ENCODE data around the gene GDPD5.

Gene GDPD5

GRCh38 chr11:75510004-75510722 lies 15.6 kb downstream of the GDPD5 start:
- DNase-seq: no peak

DNA sequence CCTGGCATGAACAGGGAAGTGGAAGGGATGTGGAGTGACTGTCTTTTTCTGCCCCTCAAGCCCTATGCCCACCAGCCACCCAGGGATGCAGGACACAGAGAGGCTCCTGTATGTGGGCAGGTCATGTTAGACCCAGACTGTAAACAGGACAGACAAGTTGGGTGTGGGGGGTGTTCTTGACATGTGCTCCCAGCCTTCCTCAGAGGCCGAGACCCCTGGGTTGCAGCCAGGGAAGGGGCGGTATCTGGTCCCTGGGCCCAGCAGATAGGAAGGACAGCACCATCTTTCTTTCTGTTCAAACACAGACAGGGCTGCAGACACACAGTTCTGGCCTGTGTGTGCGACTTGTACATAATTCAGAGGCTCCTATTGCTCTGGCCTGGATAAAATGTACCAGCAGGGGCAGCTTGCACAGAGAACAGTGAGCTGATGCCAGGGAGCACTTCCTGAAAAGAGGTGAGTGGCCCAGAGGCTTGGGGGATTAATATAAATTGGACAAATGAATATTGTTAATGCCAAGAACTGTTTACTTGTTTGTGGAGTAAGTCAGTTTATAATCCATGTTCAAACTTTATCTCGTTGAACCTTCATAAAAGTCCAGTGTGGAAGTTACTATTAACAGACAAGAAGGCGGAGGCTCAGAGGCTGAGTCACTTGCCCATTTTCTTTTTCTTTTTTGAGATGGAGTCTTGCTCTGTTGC lies 16.6 kb downstream of the GDPD5 start:
- no peak for DNase-seq

GRCh38 chr11:75508051-75508561 lies 17.6 kb downstream of the GDPD5 start:
- DNase-seq: no peak

DNA sequence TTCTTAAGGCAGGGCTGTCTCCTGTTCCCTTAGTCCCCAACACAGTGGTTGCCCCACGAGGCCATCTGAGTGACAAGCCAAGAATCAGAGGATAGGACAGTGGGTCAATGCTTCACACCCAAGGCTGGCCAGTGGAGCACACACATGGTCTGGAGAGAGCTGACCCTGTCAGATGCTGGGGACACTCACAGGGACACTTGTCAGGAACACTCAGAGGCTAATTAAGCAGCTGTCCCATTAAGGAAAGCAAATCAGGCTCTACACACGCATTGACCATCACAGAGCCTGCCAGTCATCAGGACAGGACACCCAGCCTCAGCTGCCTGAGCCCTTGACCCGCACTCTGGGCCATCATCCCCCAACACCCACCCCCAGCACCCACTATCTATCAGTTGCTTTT lies 18.2 kb downstream of the GDPD5 start:
- no peak for DNase-seq

- no peak for DNase-seq
These were observed 18.9 kb downstream of the GDPD5 start for GRCh38 chr11:75506827-75507226.

- no peak for DNase-seq
These were observed 19.6 kb downstream of the GDPD5 start for GRCh38 chr11:75505916-75506692.

- no peak for DNase-seq
These were observed 21.2 kb downstream of the GDPD5 start for GRCh38 chr11:75504501-75504900.

DNA sequence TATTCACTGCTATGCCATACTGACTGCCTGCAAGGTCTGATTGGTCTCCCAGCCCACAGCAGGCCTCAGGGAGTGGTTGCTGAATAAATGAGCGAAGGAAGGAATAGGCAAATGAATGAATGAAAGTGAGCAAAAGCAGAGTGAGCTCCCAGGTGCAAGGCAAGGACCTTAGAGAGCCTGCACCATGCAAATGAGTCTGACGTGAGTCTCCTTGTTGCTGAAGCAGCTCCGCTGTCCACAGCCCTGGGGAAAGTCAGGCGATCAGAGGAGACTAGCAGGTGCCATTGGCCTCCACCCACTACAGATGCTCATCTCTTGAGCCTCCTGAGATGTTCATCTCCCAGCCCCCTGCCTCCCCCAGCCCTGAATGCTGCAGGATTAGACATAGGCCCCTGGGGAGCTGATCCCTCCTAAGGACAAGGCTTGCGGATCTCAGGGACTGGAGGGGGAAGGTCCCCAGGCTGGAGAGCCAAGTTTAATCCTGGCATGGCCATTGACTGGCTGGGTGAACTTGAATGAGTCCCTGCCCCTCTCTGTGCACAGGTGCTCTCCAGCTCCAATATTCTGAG lies 22.1 kb downstream of the GDPD5 start:
- no peak for DNase-seq

- DNase-seq: no peak
These were observed 23.6 kb downstream of the GDPD5 start for GRCh38 chr11:75502138-75502537.

DNA sequence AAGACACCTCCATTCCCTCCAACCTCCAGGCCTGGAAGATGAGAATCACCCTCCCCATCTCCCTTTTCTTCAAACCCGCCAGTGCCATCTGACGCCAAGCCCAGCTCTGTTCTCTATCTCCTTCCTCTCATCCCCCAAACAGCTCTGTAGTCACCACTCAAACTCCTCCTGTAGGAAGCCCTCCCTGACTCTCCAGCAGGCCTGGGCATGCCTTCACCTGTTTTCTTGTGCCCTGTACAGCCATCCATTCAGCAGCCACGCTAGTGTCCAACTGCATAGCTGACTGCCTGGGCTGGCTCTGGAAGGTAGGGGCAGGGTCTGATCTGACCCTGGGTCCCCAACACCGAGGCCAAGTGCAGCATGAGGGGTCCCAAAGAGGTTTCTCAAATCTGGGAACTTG lies 25.0 kb downstream of the GDPD5 start:
- DNase-seq: no peak

DNA sequence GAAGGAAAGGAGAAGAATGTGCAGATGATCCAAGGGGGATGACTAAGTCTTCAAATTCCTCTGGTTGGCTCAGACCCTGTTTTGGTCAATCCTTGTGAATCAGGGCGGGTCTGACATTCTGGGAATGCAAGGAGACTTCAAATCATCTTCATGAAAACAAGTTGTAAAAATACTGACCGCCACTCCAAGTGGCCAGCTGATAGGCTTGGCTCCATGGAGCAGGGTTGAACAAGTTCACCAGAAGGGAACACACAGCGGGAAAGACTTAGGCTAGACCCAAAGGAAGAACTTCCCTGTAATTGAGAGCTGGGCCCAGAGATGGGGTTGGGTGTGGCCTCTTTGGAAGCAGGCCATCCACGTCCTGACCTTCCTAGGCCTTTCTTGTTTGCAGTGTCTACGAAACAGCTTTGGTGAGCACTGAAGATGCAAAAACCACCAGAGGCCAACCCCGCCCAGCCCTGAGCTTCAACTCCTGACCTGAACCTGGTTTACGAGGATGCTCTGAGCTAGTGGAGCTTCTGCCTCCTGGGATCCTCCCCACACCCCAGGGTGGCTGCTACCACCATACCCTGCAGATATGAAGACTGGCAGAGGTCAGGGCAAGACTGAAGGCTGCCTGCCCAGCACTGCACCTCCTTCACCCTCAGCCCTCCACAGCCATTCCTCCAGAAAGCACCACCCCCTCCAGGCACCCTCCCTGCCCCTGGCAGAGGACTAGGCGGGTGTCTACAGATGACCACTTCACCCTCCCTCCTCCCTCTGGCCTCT lies 26.1 kb downstream of the GDPD5 start:
- no peak for DNase-seq

- no peak for DNase-seq
These were observed 27.0 kb downstream of the GDPD5 start for GRCh38 chr11:75498556-75499255.

- DNase-seq: no peak
These were observed 27.8 kb downstream of the GDPD5 start for GRCh38 chr11:75497788-75498409.

DNA sequence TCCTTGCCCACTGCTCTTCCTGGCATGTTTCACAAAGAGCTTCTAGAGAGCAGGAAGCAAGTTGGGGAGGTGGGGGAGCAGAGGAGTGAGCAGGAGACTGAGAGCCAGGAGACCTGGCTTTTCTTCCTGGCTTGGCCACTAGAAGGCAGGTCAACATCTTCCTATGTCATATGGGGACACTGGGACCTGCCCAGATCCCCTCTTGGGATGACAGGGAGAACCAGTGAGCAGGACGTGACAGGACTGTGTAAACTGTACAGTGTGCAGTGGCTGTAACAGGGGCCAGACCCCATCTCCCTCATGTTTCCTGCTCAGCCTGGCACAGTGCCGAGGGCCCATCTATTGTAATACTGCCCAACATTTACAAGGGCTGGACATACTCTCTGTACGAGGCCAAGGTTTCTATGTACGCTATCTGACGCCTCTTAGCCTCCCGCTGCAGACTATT lies 29.4 kb downstream of the GDPD5 start:
- DNase-seq: no peak

DNA sequence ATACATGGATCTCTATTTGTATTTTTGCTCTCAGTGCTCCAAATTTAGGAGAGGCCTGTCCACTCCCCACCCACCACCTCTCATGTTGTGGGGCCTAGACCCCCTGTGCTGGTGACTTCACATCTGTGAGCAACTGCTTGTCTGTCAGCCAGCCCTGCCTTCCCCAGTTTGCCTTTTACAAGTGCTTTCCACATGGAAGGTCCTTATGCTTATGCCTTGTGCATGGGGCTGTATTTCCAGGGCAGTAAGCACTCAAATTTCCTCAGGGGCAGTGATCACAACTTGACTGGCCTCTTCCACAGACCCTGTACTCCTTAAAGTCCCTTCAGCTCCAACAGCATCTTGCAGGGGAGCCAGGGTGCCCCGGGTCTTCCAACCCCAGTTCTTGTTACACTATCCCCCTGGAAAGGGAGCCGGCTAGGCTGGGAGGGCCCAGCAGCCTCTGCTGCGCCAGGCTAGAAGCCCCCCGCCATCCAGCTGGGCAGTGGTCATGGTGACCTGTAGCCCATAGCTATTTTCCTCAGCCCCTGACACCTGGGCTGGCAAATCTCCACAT lies 29.9 kb downstream of the GDPD5 start:
- DNase-seq: no peak

DNA sequence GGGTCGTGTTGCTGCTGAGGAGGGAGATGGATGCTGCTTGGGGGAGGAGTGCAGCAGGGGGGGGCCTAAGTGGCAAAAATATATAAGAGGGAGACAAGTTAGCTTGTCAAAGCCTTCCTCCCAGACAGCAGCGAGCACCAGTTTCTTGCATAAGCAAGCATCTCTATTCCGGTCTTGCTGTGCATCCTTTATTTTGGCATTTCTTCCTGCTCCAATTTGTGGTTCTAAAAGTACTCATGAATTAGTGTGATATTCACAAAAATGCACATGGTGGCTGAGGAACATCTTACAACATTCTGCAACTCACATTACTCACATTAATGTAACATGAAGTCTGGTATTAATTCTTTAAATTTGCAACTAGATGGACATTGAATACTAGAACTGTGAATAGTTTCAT lies 32.1 kb downstream of the GDPD5 start:
- DNase-seq: no peak

- no peak for DNase-seq
These were observed 33.4 kb downstream of the GDPD5 start for GRCh38 chr11:75492181-75492820.

DNA sequence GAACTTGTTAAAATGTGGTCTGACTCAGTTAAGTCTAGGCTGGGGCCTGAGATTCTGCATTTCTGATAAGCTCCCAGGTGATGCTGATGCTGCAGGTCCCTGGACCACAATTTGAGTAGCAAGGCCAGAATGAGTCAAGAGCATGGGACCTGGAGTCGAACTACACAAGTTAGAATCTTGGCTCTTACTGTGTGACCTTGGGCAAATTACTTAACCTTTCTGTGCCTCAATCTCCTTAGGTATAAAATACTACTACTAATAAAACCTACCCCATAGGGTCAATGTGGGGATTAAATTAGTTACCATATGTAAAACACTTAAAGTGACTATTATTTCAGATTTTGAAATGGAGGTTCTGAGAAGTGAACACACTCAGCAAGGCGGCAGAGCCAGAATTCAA lies 34.3 kb downstream of the GDPD5 start:
- no peak for DNase-seq

GRCh38 chr11:75490221-75491181 lies 35.2 kb downstream of the GDPD5 start:
- no peak for DNase-seq

Data from SHP77 treated with DMSO at 0.1 percent for 48 hours (cell line).